Medulla oblongata (tissue), 1 donor: ENCODE measurements around the gene DOCK2.

ENCODE experiments used
- DNase-seq: peaks from one replicate; pipeline ENCODE4 v3.0.0-alpha.2; 2015; ENCODE audit errors: extremely low spot score

DOCK2 gene

GRCh38 chr5:169904059-169904458 is 267.0 kb downstream of the DOCK2 start:
- DNase-seq: peak; percentile 47

GRCh38 chr5:169904508-169904907 is 267.4 kb downstream of the DOCK2 start:
- DNase-seq: no peak

GRCh38 chr5:169905017-169905416 is 267.9 kb downstream of the DOCK2 start:
- no peak for DNase-seq

GRCh38 chr5:169906745-169907649 is 269.9 kb downstream of the DOCK2 start:
- no peak for DNase-seq

GRCh38 chr5:169908864-169909263 is 271.8 kb downstream of the DOCK2 start:
- no peak for DNase-seq

GRCh38 chr5:169909945-169910344 is 272.9 kb downstream of the DOCK2 start:
- DNase-seq: peak; percentile 50

GRCh38 chr5:169910393-169910792 is 273.3 kb downstream of the DOCK2 start:
- DNase-seq: no peak

- no peak for DNase-seq
Observed at GRCh38 chr5:169911448-169912212, 274.6 kb downstream of the DOCK2 start.

- DNase-seq: no peak
Observed at GRCh38 chr5:169913479-169913878, 276.4 kb downstream of the DOCK2 start.

- DNase-seq: peak; percentile 78
Observed at GRCh38 chr5:169914766-169915165, 277.7 kb downstream of the DOCK2 start.

- DNase-seq: no peak
Observed at GRCh38 chr5:169917500-169917899, 280.4 kb downstream of the DOCK2 start.

- no peak for DNase-seq
Observed at GRCh38 chr5:169918228-169918627, 281.2 kb downstream of the DOCK2 start.

- no peak for DNase-seq
Observed at GRCh38 chr5:169920474-169920873, 283.4 kb downstream of the DOCK2 start.

- DNase-seq: no peak
Observed at GRCh38 chr5:169921384-169921783, 284.3 kb downstream of the DOCK2 start.

- no peak for DNase-seq
Observed at GRCh38 chr5:169921949-169922348, 284.9 kb downstream of the DOCK2 start.

- DNase-seq: no peak
Observed at GRCh38 chr5:169922474-169922873, 285.4 kb downstream of the DOCK2 start.

- no peak for DNase-seq
Observed at GRCh38 chr5:169923988-169924387, 286.9 kb downstream of the DOCK2 start.

GRCh38 chr5:169933127-169933526 is 296.1 kb downstream of the DOCK2 start:
- DNase-seq: no peak

- no peak for DNase-seq
Observed at GRCh38 chr5:169933616-169934015, 296.5 kb downstream of the DOCK2 start.

- DNase-seq: no peak
Observed at GRCh38 chr5:169934990-169935389, 297.9 kb downstream of the DOCK2 start.

GRCh38 chr5:169935762-169936161 is 298.7 kb downstream of the DOCK2 start:
- no peak for DNase-seq

GRCh38 chr5:169938439-169938838 is 301.4 kb downstream of the DOCK2 start:
- no peak for DNase-seq

GRCh38 chr5:169939731-169940130 is 302.7 kb downstream of the DOCK2 start:
- no peak for DNase-seq
